H9 (cell line): ENCODE measurements around the gene SNRPF. TPM values are rescaled to one million over a fixed set of nuclear protein-coding genes. Genes with fewer than 3 reads are reported as not detected.

Experiments
- DNase-seq: peaks from one replicate; pipeline ENCODE4 v3.0.0-alpha.2; 2017
- H2AFZ ChIP-seq: one replicate; pipeline ENCODE4 v1.6.1; 2013; ENCODE audit warnings: mild to moderate bottlenecking, low read length, control low read depth, moderate library complexity
- H2AK5ac ChIP-seq: 2 replicates; pipeline ENCODE4 v1.6.1; 2013; ENCODE audit warnings: low read length, control low read depth, mixed read lengths; ENCODE audit not compliant: insufficient read length
- H2BK120ac ChIP-seq: one replicate; pipeline ENCODE4 v1.6.1; 2013; ENCODE audit warnings: low read depth, mild to moderate bottlenecking, low read length, control low read depth, inconsistent platforms; ENCODE audit not compliant: poor library complexity, severe bottlenecking
- H2BK12ac ChIP-seq: 2 replicates; pipeline ENCODE4 v1.6.1; 2013; ENCODE audit warnings: low read length, control low read depth, mixed read lengths, low read depth; ENCODE audit not compliant: insufficient read length
- H2BK15ac ChIP-seq: 2 replicates; pipeline ENCODE4 v1.6.1; 2013; ENCODE audit warnings: low read depth, low read length, control low read depth
- H2BK20ac ChIP-seq: one replicate; pipeline ENCODE4 v1.6.1; 2013; ENCODE audit warnings: low read depth, mild to moderate bottlenecking, low read length, control low read depth, inconsistent platforms; ENCODE audit not compliant: poor library complexity, severe bottlenecking
- H2BK5ac ChIP-seq: 2 replicates; pipeline ENCODE4 v1.6.1; 2013; ENCODE audit warnings: low read length, control low read depth, mixed read lengths; ENCODE audit not compliant: insufficient read length
- H3K14ac ChIP-seq: 2 replicates; pipeline ENCODE4 v1.6.1; 2013; ENCODE audit warnings: low read length, control low read depth; ENCODE audit not compliant: insufficient read depth
- H3K18ac ChIP-seq: 2 replicates; pipeline ENCODE4 v1.6.1; 2013; ENCODE audit warnings: low read depth, mild to moderate bottlenecking, mixed read lengths, low read length, control low read depth; ENCODE audit not compliant: insufficient read length
- H3K23ac ChIP-seq: 2 replicates; pipeline ENCODE4 v1.6.1; 2013; ENCODE audit warnings: low read length, control low read depth, mixed read lengths, low read depth; ENCODE audit not compliant: insufficient read length
- H3K23me2 ChIP-seq: 2 replicates; pipeline ENCODE4 v1.6.1; 2013; ENCODE audit warnings: low read depth, mild to moderate bottlenecking, mixed read lengths, low read length, control low read depth; ENCODE audit not compliant: insufficient read length, poor library complexity, severe bottlenecking
- H3K27ac ChIP-seq: 2 replicates; pipeline ENCODE4 v1.5.1; 2013; ENCODE audit warnings: low read length, control low read depth, mixed read lengths, low read depth; ENCODE audit not compliant: insufficient read length
- H3K27me3 ChIP-seq: 2 replicates; pipeline ENCODE4 v1.6.1; 2013; ENCODE audit warnings: low read length, control low read depth, inconsistent platforms; ENCODE audit not compliant: insufficient read depth
- H3K4ac ChIP-seq: 2 replicates; pipeline ENCODE4 v1.6.1; 2013; ENCODE audit warnings: low read depth, mild to moderate bottlenecking, control low read depth, inconsistent platforms, low read length, moderate library complexity
- H3K4me1 ChIP-seq: 2 replicates; pipeline ENCODE4 v1.6.1; 2013; ENCODE audit warnings: low read length, control low read depth, inconsistent platforms; ENCODE audit not compliant: insufficient read depth
- H3K4me2 ChIP-seq: 2 replicates; pipeline ENCODE4 v1.6.1; 2013; ENCODE audit warnings: low read length, control low read depth, mixed read lengths; ENCODE audit not compliant: insufficient read length, insufficient read depth
- H3K56ac ChIP-seq: 2 replicates; pipeline ENCODE4 v1.6.1; 2013; ENCODE audit warnings: low read depth, mild to moderate bottlenecking, mixed read lengths, low read length, control low read depth; ENCODE audit not compliant: insufficient read length
- H3K79me1 ChIP-seq: 2 replicates; pipeline ENCODE4 v1.6.1; 2013; ENCODE audit warnings: low read depth, mild to moderate bottlenecking, moderate library complexity, low read length, control low read depth, inconsistent platforms; ENCODE audit not compliant: insufficient read depth, poor library complexity, severe bottlenecking
- H3K79me2 ChIP-seq: 2 replicates; pipeline ENCODE4 v1.6.1; 2013; ENCODE audit warnings: low read length, control low read depth, inconsistent platforms; ENCODE audit not compliant: insufficient read depth
- H3K9ac ChIP-seq: 2 replicates; pipeline ENCODE4 v1.6.1; 2013; ENCODE audit warnings: low read length, control low read depth, mixed read lengths; ENCODE audit not compliant: insufficient read length; ENCODE audit errors: extremely low read depth
- H3K9me3 ChIP-seq: one replicate; pipeline ENCODE4 v1.6.1; 2013; ENCODE audit warnings: low read depth, low read length, inconsistent platforms; ENCODE audit not compliant: control insufficient read depth
- H3T11ph ChIP-seq: one replicate; pipeline ENCODE4 v1.6.1; 2013; ENCODE audit warnings: mild to moderate bottlenecking, low read length, control low read depth, inconsistent platforms
- H4K20me1 ChIP-seq: one replicate; pipeline ENCODE4 v1.6.1; 2013; ENCODE audit not compliant: control insufficient read depth, insufficient read length, insufficient read depth
- H4K5ac ChIP-seq: 2 replicates; pipeline ENCODE4 v1.6.1; 2013; ENCODE audit warnings: low read depth, mild to moderate bottlenecking, mixed read lengths, low read length, control low read depth; ENCODE audit not compliant: insufficient read length
- H4K8ac ChIP-seq: replicated peaks from 2 replicates; pipeline ENCODE4 v1.6.1; 2013; ENCODE audit warnings: low read length, control low read depth, mixed read lengths, low read depth; ENCODE audit not compliant: insufficient read length
- H4K91ac ChIP-seq: 2 replicates; pipeline ENCODE4 v1.6.1; 2013; ENCODE audit warnings: low read depth, mild to moderate bottlenecking, moderate library complexity, mixed read lengths, low read length, control low read depth; ENCODE audit not compliant: insufficient read length
- H3K27ac Mint-ChIP-seq, 3 experiments: 2 replicates in 2 of 3; 3 replicates in 1 of 3; pipeline ENCODE4 v1.8.0; 2020 to 2021; ENCODE audit warnings: mixed read lengths in 3 of 3, mild to moderate bottlenecking in 1 of 3, moderate library complexity in 1 of 3
- H3K27me3 Mint-ChIP-seq: 2 replicates; pipeline ENCODE4 v1.8.0; 2021; ENCODE audit warnings: low read depth, mild to moderate bottlenecking, moderate library complexity, mixed read lengths
- H3K36me3 Mint-ChIP-seq, 3 experiments: 2 replicates in 2 of 3; 3 replicates in 1 of 3; pipeline ENCODE4 v1.8.0; 2020 to 2021; ENCODE audit warnings: low read depth in 3 of 3, mixed read lengths in 3 of 3; ENCODE audit not compliant: insufficient read depth in 1 of 3
- H3K4me1 Mint-ChIP-seq, 2 experiments: 2 replicates each; pipeline ENCODE4 v1.8.0; 2020; ENCODE audit warnings: mixed read lengths in 2 of 2
- H3K4me3 Mint-ChIP-seq, 2 experiments: 2 replicates in 1 of 2; 3 replicates in 1 of 2; pipeline ENCODE4 v1.8.0; 2020 to 2021; ENCODE audit warnings: mild to moderate bottlenecking in 2 of 2, mixed read lengths in 2 of 2, moderate library complexity in 1 of 2
- H3K9me3 Mint-ChIP-seq, 2 experiments: 2 replicates in 1 of 2; 3 replicates in 1 of 2; pipeline ENCODE4 v1.8.0; 2020; ENCODE audit warnings: mild to moderate bottlenecking in 2 of 2, mixed read lengths in 2 of 2, moderate library complexity in 1 of 2
- WGBS: extraction: QIAGEN DNeasy Blood & Tissue Kit; methylation state at CpG from one replicate; pipeline ENCODE4 v1.1.7; 2013; ENCODE audit warnings: missing lambda C conversion rate, low lambda C conversion rate, mixed read lengths; ENCODE audit not compliant: insufficient read length; ENCODE audit errors: extremely low coverage; 5-methylcytosine and 5-hydroxymethylcytosine counted together
- total RNA-seq: library from RNA; stranded (reverse); gene quantifications from 2 replicates; pipeline ENCODE4 v1.2.1, GENCODE V29; 2021
- TF ChIP-seq, protein P1 (sequence below): fragments of 200-600 bp; sonication (generic); conservative IDR thresholded peaks from 3 replicates; pipeline ENCODE4 v1.8.0; 2021; ENCODE audit warnings: antibody characterized with exemption, mild to moderate bottlenecking

SNRPF gene
- total RNA-seq, 1 experiment from 2014 or later = 77.1 TPM

DNA sequence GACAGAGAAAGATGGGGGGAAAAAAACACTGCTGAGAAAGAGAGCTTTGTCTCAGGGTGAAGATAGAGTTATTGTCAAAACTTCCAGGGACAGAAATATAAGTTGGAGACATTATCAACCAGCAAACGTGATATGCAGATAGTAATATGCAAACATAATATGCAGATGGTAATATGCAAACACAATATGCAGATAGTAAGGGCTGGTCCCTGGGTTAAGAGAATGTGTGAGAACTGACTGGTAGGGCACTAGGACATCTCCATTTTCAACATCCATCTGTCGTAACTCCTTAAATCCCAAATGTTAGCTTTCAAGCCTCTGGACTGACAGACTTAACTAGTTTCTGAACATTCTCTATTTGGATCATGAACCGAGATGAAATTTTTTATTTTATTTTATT, 32.2 kb downstream of the SNRPF start:
- H3K14ac ChIP-seq = no peak overlapping the region
- H3K27me3 ChIP-seq = no peaks in the 10 kb centered on the region
- no peak overlapping the region for H2AK5ac ChIP-seq
- no peaks in the 10 kb centered on the region for H3K79me2 ChIP-seq
- Mint-ChIP-seq H3K27ac (no peak overlapping the region), H3K9me3 (peaks cover 0 to 2% of the 10 kb centered on the region in 2 experiments; a peak in 1 of 5 replicates), H3K36me3 (peaks cover 0 to 2% (median 0%) of the 10 kb centered on the region in 3 experiments; a peak in 1 of 7 replicates), H3K4me3 (no peak overlapping the region), H3K27me3 (no peaks in the 10 kb centered on the region; the same call in 1 of the 2 replicates), H3K4me1 (no peaks in the 10 kb centered on the region)
- H3K79me1 ChIP-seq = no peaks in the 10 kb centered on the region
- H3K4me2 ChIP-seq = no peak overlapping the region
- no peak overlapping the region for H3T11ph ChIP-seq
- H2BK12ac ChIP-seq = no peak overlapping the region
- no peak overlapping the region for H2AFZ ChIP-seq
- H3K9me3 ChIP-seq = no peaks in the 10 kb centered on the region
- no peak overlapping the region for H2BK5ac ChIP-seq
- no peaks in the 10 kb centered on the region for H3K23me2 ChIP-seq
- no peak overlapping the region for H2BK20ac ChIP-seq
- H4K91ac ChIP-seq = no peak overlapping the region
- no peak overlapping the region for H2BK120ac ChIP-seq
- H3K4ac ChIP-seq = no peak overlapping the region
- no peaks in the 10 kb centered on the region for H4K20me1 ChIP-seq
- H3K23ac ChIP-seq = no peak overlapping the region
- no peak overlapping the region for H3K9ac ChIP-seq
- no peak overlapping the region for H2BK15ac ChIP-seq
- DNase-seq = no peak
- TF ChIP-seq, protein P1, sequence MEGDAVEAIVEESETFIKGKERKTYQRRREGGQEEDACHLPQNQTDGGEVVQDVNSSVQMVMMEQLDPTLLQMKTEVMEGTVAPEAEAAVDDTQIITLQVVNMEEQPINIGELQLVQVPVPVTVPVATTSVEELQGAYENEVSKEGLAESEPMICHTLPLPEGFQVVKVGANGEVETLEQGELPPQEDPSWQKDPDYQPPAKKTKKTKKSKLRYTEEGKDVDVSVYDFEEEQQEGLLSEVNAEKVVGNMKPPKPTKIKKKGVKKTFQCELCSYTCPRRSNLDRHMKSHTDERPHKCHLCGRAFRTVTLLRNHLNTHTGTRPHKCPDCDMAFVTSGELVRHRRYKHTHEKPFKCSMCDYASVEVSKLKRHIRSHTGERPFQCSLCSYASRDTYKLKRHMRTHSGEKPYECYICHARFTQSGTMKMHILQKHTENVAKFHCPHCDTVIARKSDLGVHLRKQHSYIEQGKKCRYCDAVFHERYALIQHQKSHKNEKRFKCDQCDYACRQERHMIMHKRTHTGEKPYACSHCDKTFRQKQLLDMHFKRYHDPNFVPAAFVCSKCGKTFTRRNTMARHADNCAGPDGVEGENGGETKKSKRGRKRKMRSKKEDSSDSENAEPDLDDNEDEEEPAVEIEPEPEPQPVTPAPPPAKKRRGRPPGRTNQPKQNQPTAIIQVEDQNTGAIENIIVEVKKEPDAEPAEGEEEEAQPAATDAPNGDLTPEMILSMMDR = no peak
- H3K56ac ChIP-seq = no peak overlapping the region
- no CpG with 5 or more reads among the region's 3 CpGs for WGBS
- no peak overlapping the region for H3K18ac ChIP-seq
- no peak overlapping the region for H3K27ac ChIP-seq
- H3K4me1 ChIP-seq = no peaks in the 10 kb centered on the region
- H4K5ac ChIP-seq = no peak overlapping the region
- no peak overlapping the region for H4K8ac ChIP-seq
